Natural killer cell (primary cell): ENCODE measurements around the gene COMMD7. TPM values are rescaled to one million over a fixed set of nuclear protein-coding genes. Genes with fewer than 3 reads are reported as not detected.

Source experiments
- ATAC-seq, 3 donors: fragments of 150-1000 bp in 2 of 3; fragments of 200-7000 bp in 1 of 3; cut with Tn5 transposase; 1 replicate in 1 of 3; 2 replicates in 2 of 3; pipeline ENCODE4 v1.10.0; 2021; ENCODE audit warnings: mild to moderate bottlenecking in 2 of 3, moderate library complexity in 2 of 3
- DNase-seq, 2 donors: peaks; one replicate each; pipeline versions ENCODE4 v3.0.0 to v3.0.0-alpha.2; 2013 to 2021; ENCODE audit warnings: mixed read lengths in 1 of 2
- H3K27ac ChIP-seq: one replicate; pipeline ENCODE4 v1.5.1; 2013; ENCODE audit warnings: mild to moderate bottlenecking, low read length
- H3K27me3 ChIP-seq: one replicate; pipeline ENCODE4 v1.6.1; 2013; ENCODE audit warnings: low read length; ENCODE audit not compliant: control insufficient read depth, insufficient read depth
- H3K36me3 ChIP-seq: one replicate; pipeline ENCODE4 v1.6.1; 2013; ENCODE audit warnings: low read length; ENCODE audit not compliant: control insufficient read depth, insufficient read depth
- H3K4me1 ChIP-seq: one replicate; pipeline ENCODE4 v1.6.1; 2013; ENCODE audit warnings: low read length; ENCODE audit not compliant: control insufficient read depth, insufficient read depth
- H3K4me3 ChIP-seq: one replicate; pipeline ENCODE4 v1.5.1; 2013; ENCODE audit warnings: low read length
- H3K9me3 ChIP-seq: one replicate; pipeline ENCODE4 v1.6.1; 2013; ENCODE audit warnings: low read length; ENCODE audit not compliant: control insufficient read depth, insufficient read depth
- H3K27ac Mint-ChIP-seq, 2 donors: one replicate each; pipeline ENCODE4 v1.8.0; 2022; ENCODE audit warnings: mild to moderate bottlenecking in 2 of 2, mixed read lengths in 2 of 2, moderate library complexity in 1 of 2
- H3K27me3 Mint-ChIP-seq, 2 donors: one replicate each; pipeline ENCODE4 v1.8.0; 2022; ENCODE audit warnings: low read depth in 2 of 2, mixed read lengths in 2 of 2
- H3K36me3 Mint-ChIP-seq: one replicate; pipeline ENCODE4 v1.8.0; 2022; ENCODE audit warnings: mixed read lengths
- H3K4me1 Mint-ChIP-seq, 2 donors: one replicate each; pipeline ENCODE4 v1.8.0; 2022; ENCODE audit warnings: mixed read lengths in 2 of 2
- H3K4me3 Mint-ChIP-seq: one replicate; pipeline ENCODE4 v1.8.0; 2022; ENCODE audit warnings: mild to moderate bottlenecking, moderate library complexity, mixed read lengths
- H3K9me3 Mint-ChIP-seq, 2 donors: one replicate each; pipeline ENCODE4 v1.8.0; 2022; ENCODE audit warnings: mixed read lengths in 2 of 2
- CTCF ChIP-seq: fragments of 200-600 bp; IDR thresholded peaks from one replicate; pipeline ENCODE4 v1.8.0; 2022; ENCODE audit warnings: antibody characterized with exemption
- WGBS: methylation state at CpG from one replicate; pipeline ENCODE4 v1.1.7; 2013; ENCODE audit warnings: missing lambda C conversion rate; ENCODE audit not compliant: insufficient coverage; 5-methylcytosine and 5-hydroxymethylcytosine counted together
- intact Hi-C: fragments of 100-400 bp; cut with micrococcal nuclease; formaldehyde crosslinking; loops from one replicate; pipeline ENCODE4 v1.14.2; 2022
- total RNA-seq, 4 donors: library from RNA; stranded (reverse); fragments of 120-200 nt in 1 of 4; gene quantifications; one replicate each; pipeline versions ENCODE4 v1.2.3 to v1.2.4, GENCODE V29; 2013 to 2022

The COMMD7 gene
- total RNA-seq, 3 donors from 2014 or later (not counting 1 experiment from before 2014, with no cell fraction given) = 56.7 to 72.1 (median 68.1) TPM

DNA sequence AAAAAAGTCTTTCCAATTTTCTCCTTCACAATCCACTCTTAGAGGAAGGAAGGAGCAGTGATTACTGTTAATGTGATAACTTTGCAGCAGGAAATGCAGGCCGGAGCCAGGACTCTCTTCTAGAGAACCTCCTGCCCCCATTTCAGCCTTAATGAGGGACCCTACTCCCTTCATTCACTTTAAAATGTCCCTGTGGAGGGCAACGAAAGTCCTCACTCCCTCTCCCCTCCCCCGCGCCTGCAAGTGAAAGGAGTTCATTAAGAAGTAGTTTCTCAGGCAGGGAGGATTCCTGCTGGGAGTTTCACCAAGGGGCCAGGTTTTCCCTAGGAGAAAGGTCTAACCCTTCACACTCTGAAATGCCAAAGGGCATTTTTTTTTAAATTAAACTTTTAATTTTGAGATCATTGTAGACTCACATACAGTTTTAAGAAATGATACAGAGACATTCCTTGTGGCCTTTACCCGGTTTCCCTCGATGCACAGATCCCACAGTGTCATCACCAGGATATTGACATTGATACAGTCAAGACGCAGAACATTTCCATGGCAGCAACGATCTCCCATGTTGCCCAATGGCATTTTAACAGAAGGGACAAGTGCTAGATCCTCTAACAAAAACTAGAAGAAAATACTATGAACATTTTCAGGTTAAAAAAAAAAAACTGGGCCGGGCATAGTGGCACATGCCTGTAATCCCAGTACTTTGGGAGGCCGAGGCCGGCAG lies 6.8 kb upstream of the COMMD7 start:
- no peak for TF ChIP-seq CTCF
- no peak for ATAC-seq
- Histone ChIP-seq H3K4me3 (no peak overlapping the region), H3K27me3 (no peaks in the 10 kb centered on the region), H3K36me3 (no peaks in the 10 kb centered on the region), H3K4me1 (no peaks in the 10 kb centered on the region), H3K27ac (no peak overlapping the region), H3K9me3 (no peaks in the 10 kb centered on the region)
- 91% methylated on average over 8 of the region's 11 CpGs for WGBS
- intact Hi-C loops = no loop called here
- Mint-ChIP-seq H3K36me3 (no peaks in the 10 kb centered on the region), H3K27me3 (no peaks in the 10 kb centered on the region), H3K9me3 (no peaks in the 10 kb centered on the region), H3K27ac (no peak overlapping the region), H3K4me3 (no peak overlapping the region), H3K4me1 (peaks cover 0 to under 1% of the 10 kb centered on the region in 2 donors)
- DNase-seq = no peak

GRCh38 chr20:32742322-32743236 lies 688 bp downstream of the COMMD7 start:
- peak in 2 of 3 donors; percentile 12 to 14 for ATAC-seq
- peak in 1 of 2 donors; percentile 46 for DNase-seq
- Mint-ChIP-seq H3K4me3 (peak overlapping the region; percentile 98), H3K36me3 (no peaks in the 10 kb centered on the region), H3K4me1 (peaks cover 29 to 43% of the 10 kb centered on the region in 2 donors), H3K27ac (peak overlapping the region; percentile 94 to 99), H3K27me3 (no peaks in the 10 kb centered on the region), H3K9me3 (no peaks in the 10 kb centered on the region)
- H3K4me3 ChIP-seq = peak overlapping the region; percentile 86
- H3K27me3 ChIP-seq = no peaks in the 10 kb centered on the region
- no peak for TF ChIP-seq CTCF
- H3K4me1 ChIP-seq = peaks cover 35% of the 10 kb centered on the region
- H3K27ac ChIP-seq = peak overlapping the region; percentile 90
- H3K9me3 ChIP-seq = no peaks in the 10 kb centered on the region
- WGBS = 3% methylated on average over 24 of the region's 25 CpGs
- no peaks in the 10 kb centered on the region for H3K36me3 ChIP-seq
- intact Hi-C loops = loop anchor here (2.0 to 5.0 kb wide), 2 partner anchors 20 to 35 kb away; partner anchors contain the start of gene DNMT3B

GRCh38 chr20:32741151-32741550 lies 2.1 kb downstream of the COMMD7 start:
- ATAC-seq (no peak), DNase-seq (no peak)
- TF ChIP-seq CTCF = no peak
- no peaks in the 10 kb centered on the region for H3K27me3 ChIP-seq
- Mint-ChIP-seq H3K27me3 (no peaks in the 10 kb centered on the region), H3K36me3 (no peaks in the 10 kb centered on the region), H3K4me1 (peaks cover 30 to 50% of the 10 kb centered on the region in 2 donors), H3K4me3 (peak overlapping the region; percentile 98), H3K27ac (peak overlapping the region; percentile 94 to 99), H3K9me3 (no peaks in the 10 kb centered on the region)
- H3K36me3 ChIP-seq = no peaks in the 10 kb centered on the region
- H3K4me3 ChIP-seq = no peak overlapping the region
- peaks cover 48% of the 10 kb centered on the region for H3K4me1 ChIP-seq
- intact Hi-C loops = loop anchor here (5.0 kb wide), 1 partner anchor 36 kb away; no protein-coding TSS in a partner anchor
- H3K9me3 ChIP-seq = no peaks in the 10 kb centered on the region
- H3K27ac ChIP-seq = no peak overlapping the region
- 98% methylated on average over 5 of the region's 5 CpGs for WGBS
